A549 (cell line): ENCODE measurements around the gene ARHGAP19. TPM values are rescaled to one million over a fixed set of nuclear protein-coding genes. Genes with fewer than 3 reads are reported as not detected.

Experiments used
- polyA plus RNA-seq, 4 experiments: library from polyadenylated mRNA; depleted of rRNA in 3 of 4; stranded (reverse); fragments of >200 nt; fragmentation: RNase III in 1 of 4; extraction: RNeasy Plus Mini Kit Qiagen cat#74134 plus additional on column Dnase treatment in 1 of 4; gene quantifications; 2 replicates in 3 of 4; 3 replicates in 1 of 4; pipeline ENCODE4 v1.2.3, GENCODE V29; 2011 to 2017
- small RNA-seq, 6 experiments: library from RNA; depleted of rRNA; stranded (forward); fragments of <200 nt; gene quantifications; one replicate each; pipeline ENCODE3, GENCODE V24; 2012

ARHGAP19 gene
- polyA plus RNA-seq, 2 of the 4 experiments (the other 2 are of a cell fraction) = 6.0 to 11.9 TPM

Small RNA genes lying within 50 kb of the gene (small RNA-seq; reads per million reads assigned to genes)
- 0 reads per million in 6 experiments for gene RF00017

Other genes starting within 250 kb of the ARHGAP19 start
- 0.09 and 0.12 TPM in 2 replicates for gene SLIT1, start 106.7 kb downstream of the ARHGAP19 start, polyA plus RNA-seq (2011; rRNA removed)
- gene SLIT1, start 106.7 kb downstream of the ARHGAP19 start, polyA plus RNA-seq (2017; fragmentation: RNase III; extraction: RNeasy Plus Mini Kit Qiagen cat#74134 plus additional on column Dnase treatment) = 0.03 to 0.07 TPM (median 0.05 TPM) in 3 replicates
- 1.3 and 1.5 TPM in 2 replicates for gene FRAT1, start 26.6 kb upstream of the ARHGAP19 start, polyA plus RNA-seq (2011; rRNA removed)
- gene FRAT1, start 26.6 kb upstream of the ARHGAP19 start, polyA plus RNA-seq (2017; fragmentation: RNase III; extraction: RNeasy Plus Mini Kit Qiagen cat#74134 plus additional on column Dnase treatment) = 1.2 to 2.3 TPM (median 2.0 TPM) in 3 replicates
- 4.1 and 4.4 TPM in 2 replicates for gene FRAT2, start 42.1 kb upstream of the ARHGAP19 start, polyA plus RNA-seq (2011; rRNA removed)
- gene FRAT2, start 42.1 kb upstream of the ARHGAP19 start, polyA plus RNA-seq (2017; fragmentation: RNase III; extraction: RNeasy Plus Mini Kit Qiagen cat#74134 plus additional on column Dnase treatment) = 2.8 to 5.0 TPM (median 3.9 TPM) in 3 replicates
- gene RRP12, start 108.7 kb upstream of the ARHGAP19 start, polyA plus RNA-seq (2011; rRNA removed) = 38.1 and 40.8 TPM in 2 replicates
- 37.0 to 43.9 TPM (median 37.9 TPM) in 3 replicates for gene RRP12, start 108.7 kb upstream of the ARHGAP19 start, polyA plus RNA-seq (2017; fragmentation: RNase III; extraction: RNeasy Plus Mini Kit Qiagen cat#74134 plus additional on column Dnase treatment)
- gene PGAM1, start 133.6 kb upstream of the ARHGAP19 start, polyA plus RNA-seq (2011; rRNA removed) = 459 and 516 TPM in 2 replicates
- 516 to 557 TPM (median 525 TPM) in 3 replicates for gene PGAM1, start 133.6 kb upstream of the ARHGAP19 start, polyA plus RNA-seq (2017; fragmentation: RNase III; extraction: RNeasy Plus Mini Kit Qiagen cat#74134 plus additional on column Dnase treatment)
- 64.0 and 71.7 TPM in 2 replicates for gene EXOSC1, start 153.4 kb upstream of the ARHGAP19 start, polyA plus RNA-seq (2011; rRNA removed)
- gene EXOSC1, start 153.4 kb upstream of the ARHGAP19 start, polyA plus RNA-seq (2017; fragmentation: RNase III; extraction: RNeasy Plus Mini Kit Qiagen cat#74134 plus additional on column Dnase treatment) = 54.0 to 54.8 TPM (median 54.8 TPM) in 3 replicates
- gene ZDHHC16, start 153.5 kb upstream of the ARHGAP19 start, polyA plus RNA-seq (2011; rRNA removed) = 57.0 and 71.6 TPM in 2 replicates
- gene ZDHHC16, start 153.5 kb upstream of the ARHGAP19 start, polyA plus RNA-seq (2017; fragmentation: RNase III; extraction: RNeasy Plus Mini Kit Qiagen cat#74134 plus additional on column Dnase treatment) = 47.7 to 53.0 TPM (median 51.0 TPM) in 3 replicates
- gene MMS19, start 205.8 kb upstream of the ARHGAP19 start, polyA plus RNA-seq (2011; rRNA removed) = 65.6 and 83.4 TPM in 2 replicates
- 56.3 to 60.6 TPM (median 60.4 TPM) in 3 replicates for gene MMS19, start 205.8 kb upstream of the ARHGAP19 start, polyA plus RNA-seq (2017; fragmentation: RNase III; extraction: RNeasy Plus Mini Kit Qiagen cat#74134 plus additional on column Dnase treatment)
- gene UBTD1, start 206.3 kb upstream of the ARHGAP19 start, polyA plus RNA-seq (2011; rRNA removed) = 4.8 and 5.9 TPM in 2 replicates
- 9.1 to 11.6 TPM (median 10.4 TPM) in 3 replicates for gene UBTD1, start 206.3 kb upstream of the ARHGAP19 start, polyA plus RNA-seq (2017; fragmentation: RNase III; extraction: RNeasy Plus Mini Kit Qiagen cat#74134 plus additional on column Dnase treatment)